NCI-H1417 (cell line): ENCODE data around the gene MAIP1.
A peak's percentile ranks its signal among the peaks of the same experiment; 100 is the strongest.

Source experiments
- DNase-seq, 3 experiments: peaks; one replicate each; lab custom pipeline; 2025; lab: John Stamatoyannopoulos, UW

The MAIP1 gene

GRCh38 chr2:199946836-199947235 is 8.5 kb upstream of the MAIP1 start:
- DNase-seq, result no peak

- no peak for DNase-seq
These were observed 5.0 kb upstream of the MAIP1 start for GRCh38 chr2:199950396-199950795.

- DNase-seq, result no peak
These were observed 4.4 kb upstream of the MAIP1 start for GRCh38 chr2:199951023-199951422.

- DNase-seq, result peak in 1 of 3 experiments; percentile 90
These were observed 409 bp upstream of the MAIP1 start for GRCh38 chr2:199955007-199955338.

GRCh38 chr2:199956062-199956380 is 639 bp downstream of the MAIP1 start:
- DNase-seq, result no peak

GRCh38 chr2:199958014-199958413 is 2.6 kb downstream of the MAIP1 start:
- no peak for DNase-seq

- no peak for DNase-seq
These were observed 6.8 kb downstream of the MAIP1 start for GRCh38 chr2:199962203-199962602.

GRCh38 chr2:199966405-199966804 is 11.0 kb downstream of the MAIP1 start:
- no peak for DNase-seq

GRCh38 chr2:199966976-199967375 is 11.6 kb downstream of the MAIP1 start:
- no peak for DNase-seq

- DNase-seq, result no peak
These were observed 12.7 kb downstream of the MAIP1 start for GRCh38 chr2:199968126-199968525.

GRCh38 chr2:199972088-199972626 is 16.8 kb downstream of the MAIP1 start:
- no peak for DNase-seq

GRCh38 chr2:199973703-199974102 is 18.3 kb downstream of the MAIP1 start:
- peak; percentile 4 to 31 (median 4) for DNase-seq

GRCh38 chr2:199975273-199975895 is 20.0 kb downstream of the MAIP1 start:
- no peak for DNase-seq

GRCh38 chr2:199977984-199978415 is 22.6 kb downstream of the MAIP1 start:
- no peak for DNase-seq

- no peak for DNase-seq
These were observed 24.0 kb downstream of the MAIP1 start for GRCh38 chr2:199979398-199979797.

GRCh38 chr2:199979832-199980628 is 24.6 kb downstream of the MAIP1 start:
- DNase-seq, result peak; percentile 48 to 76 (median 75)

GRCh38 chr2:199982126-199982843 is 26.9 kb downstream of the MAIP1 start:
- DNase-seq, result no peak

GRCh38 chr2:199983534-199983933 is 28.2 kb downstream of the MAIP1 start:
- no peak for DNase-seq

- DNase-seq, result no peak
These were observed 28.8 kb downstream of the MAIP1 start for GRCh38 chr2:199984159-199984558.

GRCh38 chr2:199984755-199985154 is 29.4 kb downstream of the MAIP1 start:
- no peak for DNase-seq

GRCh38 chr2:199985625-199986207 is 30.3 kb downstream of the MAIP1 start:
- DNase-seq, result peak; percentile 32 to 73 (median 70)

GRCh38 chr2:199987586-199987985 is 32.2 kb downstream of the MAIP1 start:
- no peak for DNase-seq
